Hepatocyte (in vitro differentiated cells): Measurements from ENCODE around the gene GYS1.

Source experiments
- EZH2 ChIP-seq: fragments of 200-600 bp; sonication (generic); IDR thresholded peaks from 2 replicates; pipeline ENCODE4 v1.6.1; 2016; ENCODE audit warnings: antibody characterized with exemption, mild to moderate bottlenecking, borderline replicate concordance
- TF ChIP-seq, protein P1 (sequence below): fragments of 200-600 bp; sonication (generic); IDR thresholded peaks from 2 replicates; pipeline ENCODE4 v1.5.1; 2016; ENCODE audit warnings: antibody characterized with exemption, mild to moderate bottlenecking; ENCODE audit not compliant: poor library complexity

DNA sequence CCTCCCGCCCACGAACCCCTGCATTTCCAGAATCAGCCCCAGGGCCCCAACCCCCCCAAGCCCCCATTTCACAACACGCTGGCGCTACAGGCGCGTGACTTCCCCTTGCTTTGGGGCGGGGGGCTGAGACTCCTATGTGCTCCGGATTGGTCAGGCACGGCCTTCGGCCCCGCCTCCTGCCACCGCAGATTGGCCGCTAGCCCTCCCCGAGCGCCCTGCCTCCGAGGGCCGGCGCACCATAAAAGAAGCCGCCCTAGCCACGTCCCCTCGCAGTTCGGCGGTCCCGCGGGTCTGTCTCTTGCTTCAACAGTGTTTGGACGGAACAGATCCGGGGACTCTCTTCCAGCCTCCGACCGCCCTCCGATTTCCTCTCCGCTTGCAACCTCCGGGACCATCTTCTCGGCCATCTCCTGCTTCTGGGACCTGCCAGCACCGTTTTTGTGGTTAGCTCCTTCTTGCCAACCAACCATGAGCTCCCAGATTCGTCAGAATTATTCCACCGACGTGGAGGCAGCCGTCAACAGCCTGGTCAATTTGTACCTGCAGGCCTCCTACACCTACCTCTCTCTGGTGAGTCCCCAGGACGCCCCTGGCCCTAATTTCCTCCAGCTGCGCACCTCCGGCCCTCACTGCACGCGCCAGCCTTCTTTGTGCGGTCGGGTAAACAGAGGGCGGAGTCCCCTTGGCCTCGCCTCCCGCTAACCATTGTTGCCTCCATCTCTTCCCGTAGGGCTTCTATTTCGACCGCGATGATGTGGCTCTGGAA is 27.9 kb downstream of the GYS1 start, which contains the start of gene FTL:
- TF ChIP-seq, protein P1, sequence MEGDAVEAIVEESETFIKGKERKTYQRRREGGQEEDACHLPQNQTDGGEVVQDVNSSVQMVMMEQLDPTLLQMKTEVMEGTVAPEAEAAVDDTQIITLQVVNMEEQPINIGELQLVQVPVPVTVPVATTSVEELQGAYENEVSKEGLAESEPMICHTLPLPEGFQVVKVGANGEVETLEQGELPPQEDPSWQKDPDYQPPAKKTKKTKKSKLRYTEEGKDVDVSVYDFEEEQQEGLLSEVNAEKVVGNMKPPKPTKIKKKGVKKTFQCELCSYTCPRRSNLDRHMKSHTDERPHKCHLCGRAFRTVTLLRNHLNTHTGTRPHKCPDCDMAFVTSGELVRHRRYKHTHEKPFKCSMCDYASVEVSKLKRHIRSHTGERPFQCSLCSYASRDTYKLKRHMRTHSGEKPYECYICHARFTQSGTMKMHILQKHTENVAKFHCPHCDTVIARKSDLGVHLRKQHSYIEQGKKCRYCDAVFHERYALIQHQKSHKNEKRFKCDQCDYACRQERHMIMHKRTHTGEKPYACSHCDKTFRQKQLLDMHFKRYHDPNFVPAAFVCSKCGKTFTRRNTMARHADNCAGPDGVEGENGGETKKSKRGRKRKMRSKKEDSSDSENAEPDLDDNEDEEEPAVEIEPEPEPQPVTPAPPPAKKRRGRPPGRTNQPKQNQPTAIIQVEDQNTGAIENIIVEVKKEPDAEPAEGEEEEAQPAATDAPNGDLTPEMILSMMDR: no peak
- TF ChIP-seq EZH2: no peak
